Activated CD8-positive, alpha-beta memory T cell treated with anti-CD3 and anti-CD28 coated beads for 4 hours (primary cell): ENCODE results near the gene KHDC3L.

ENCODE experiments used
- DNase-seq, 2 donors: peaks; one replicate each; pipeline ENCODE4 v3.0.0-alpha.2; 2020; ENCODE audit warnings: low read depth in 2 of 2

KHDC3L gene, protein sequence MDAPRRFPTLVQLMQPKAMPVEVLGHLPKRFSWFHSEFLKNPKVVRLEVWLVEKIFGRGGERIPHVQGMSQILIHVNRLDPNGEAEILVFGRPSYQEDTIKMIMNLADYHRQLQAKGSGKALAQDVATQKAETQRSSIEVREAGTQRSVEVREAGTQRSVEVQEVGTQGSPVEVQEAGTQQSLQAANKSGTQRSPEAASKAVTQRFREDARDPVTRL

DNA sequence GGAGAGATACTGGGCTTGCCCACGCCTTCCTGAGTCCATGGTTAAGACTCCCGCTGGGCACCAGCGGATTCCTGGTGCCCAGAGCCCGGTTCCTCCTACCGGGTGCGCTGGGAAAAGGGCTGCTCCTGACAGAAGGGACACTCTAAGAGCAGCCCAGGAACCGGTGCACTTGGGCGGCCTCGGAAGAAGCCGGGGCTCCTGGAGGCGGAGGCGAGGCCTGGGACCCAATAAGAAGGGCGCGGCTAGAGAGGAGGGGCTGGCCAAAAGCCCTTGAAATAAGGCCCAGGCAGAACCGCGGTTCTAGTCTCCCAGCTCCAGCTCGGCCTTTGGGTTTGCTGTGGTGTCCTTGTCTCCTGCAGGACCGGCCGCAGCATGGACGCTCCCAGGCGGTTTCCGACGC is at the start of gene KHDC3L:
KHDC3L (plus strand) TSS at position 301 of the 400 bp plus-strand sequence; CDS start at position 373, 72 bp downstream.
- no peak for DNase-seq

DNA sequence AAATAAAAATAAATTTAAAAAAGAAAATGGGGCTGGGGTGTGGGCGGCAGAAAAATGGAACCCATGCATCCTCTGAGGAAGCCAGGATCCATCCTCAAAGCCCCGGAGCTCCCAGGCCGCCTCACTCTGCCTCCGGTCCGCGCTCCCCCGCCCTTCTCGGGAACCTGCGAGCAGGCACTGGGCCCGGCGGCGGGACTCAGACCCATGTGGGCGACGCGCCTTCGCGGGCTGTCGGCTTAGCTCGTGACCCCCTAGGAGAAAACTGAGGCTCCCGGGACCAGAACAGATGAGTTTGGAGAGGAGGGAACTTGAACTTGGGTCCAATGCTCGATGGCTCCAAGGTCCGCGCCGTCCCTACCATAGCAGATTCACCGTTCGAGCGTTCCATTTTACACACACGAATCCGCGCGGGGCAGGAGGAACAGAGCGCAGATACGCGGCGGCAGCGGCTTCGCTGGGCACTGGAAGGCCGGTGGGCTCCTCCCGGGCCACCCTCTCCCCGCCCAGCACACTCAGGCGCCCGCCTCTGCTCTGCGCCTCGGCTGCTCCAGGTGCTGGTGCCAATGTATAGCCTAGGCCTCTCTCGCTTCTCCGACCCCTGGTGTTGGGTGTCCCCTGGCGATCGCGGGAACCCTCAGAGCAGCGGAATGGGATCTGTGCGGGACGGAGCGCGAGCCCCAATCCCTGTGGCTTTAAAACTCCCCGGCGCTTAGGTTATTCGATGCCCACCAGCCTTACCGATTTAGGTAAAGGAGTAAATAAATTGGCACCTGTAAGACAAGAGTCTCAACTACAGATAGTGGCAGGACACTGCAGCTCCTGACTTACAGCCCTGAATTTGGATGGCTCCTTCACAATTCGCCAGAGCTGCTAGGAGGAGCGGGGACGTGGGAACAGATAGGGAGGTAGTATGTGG is 47.6 kb upstream of the KHDC3L start:
- DNase-seq: no peak

DNA sequence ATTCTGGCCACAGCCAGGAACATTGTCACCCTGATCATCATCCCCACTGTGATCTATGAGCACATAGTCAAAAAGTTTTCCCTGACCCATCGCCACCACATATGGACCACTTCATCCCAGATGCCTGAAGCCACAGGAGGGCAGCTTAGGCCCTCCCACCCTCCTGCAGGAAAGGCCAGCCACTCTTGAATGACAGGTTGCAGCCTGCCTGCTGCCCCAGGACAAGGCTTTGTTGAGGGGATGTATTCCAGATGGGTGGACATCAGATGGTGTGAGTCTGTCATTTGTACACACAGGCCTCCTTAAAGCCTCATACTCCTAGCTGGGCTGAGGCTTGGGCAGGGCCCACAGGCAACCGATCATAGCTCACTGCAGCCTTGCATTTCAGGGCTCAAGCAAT is 39.1 kb upstream of the KHDC3L start:
- no peak for DNase-seq

DNA sequence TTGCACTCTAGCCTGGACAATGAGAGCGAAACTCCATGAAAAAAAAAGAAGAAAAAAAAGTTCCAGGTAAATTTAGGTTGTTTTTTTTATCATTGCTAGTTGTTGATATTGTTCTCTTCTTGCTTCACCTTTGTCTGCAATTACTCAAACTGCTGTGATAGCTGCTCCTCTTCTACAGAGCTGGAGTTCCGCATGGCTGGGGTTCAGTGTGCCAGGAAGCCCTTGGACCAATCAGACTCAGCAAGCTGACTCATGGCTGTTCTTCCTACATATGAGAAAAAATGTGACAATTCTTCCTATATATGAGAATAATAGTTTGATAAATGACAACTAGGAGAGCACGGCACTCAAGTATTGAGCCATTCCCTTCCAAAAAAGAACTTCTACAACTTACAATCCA is 36.8 kb upstream of the KHDC3L start:
- no peak for DNase-seq

DNA sequence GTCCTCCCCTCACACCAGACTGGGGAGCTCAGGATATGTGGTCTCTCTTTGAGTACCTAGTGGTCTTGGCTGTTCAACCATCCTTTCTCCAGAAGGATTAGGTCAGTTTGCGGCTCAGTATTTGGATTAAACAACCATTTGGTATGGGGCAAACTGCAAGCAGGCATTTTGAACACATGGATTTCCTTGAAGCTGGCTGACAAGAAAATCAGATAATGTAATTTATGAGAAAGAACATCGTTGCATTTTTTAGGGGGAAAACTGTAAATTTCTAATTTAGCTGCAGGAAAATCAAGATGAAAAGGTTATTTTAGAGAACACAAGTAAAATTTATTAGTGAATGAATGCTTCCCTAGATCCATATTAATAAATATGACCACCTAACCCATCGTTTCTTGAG is 33.7 kb upstream of the KHDC3L start:
- no peak for DNase-seq

DNA sequence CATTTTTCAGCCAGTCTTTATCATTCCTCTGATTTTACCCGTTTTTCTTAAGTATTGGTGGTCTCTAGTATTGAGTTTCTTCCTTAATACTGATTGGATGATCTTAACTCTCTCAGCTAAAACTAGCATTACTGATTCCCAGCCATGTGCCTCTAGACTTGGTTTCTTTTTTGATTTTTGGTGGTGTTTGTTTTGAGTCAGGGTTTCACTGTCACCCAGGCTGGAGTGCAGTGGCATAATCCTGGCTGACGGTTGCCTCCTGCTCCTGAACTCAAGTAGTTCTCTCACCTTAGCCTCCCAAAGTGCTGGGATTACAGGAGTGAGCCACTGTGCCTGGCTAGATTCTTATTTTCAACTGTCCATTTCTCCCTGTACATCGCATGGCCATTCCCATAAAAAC is 33.3 kb upstream of the KHDC3L start:
- DNase-seq: no peak

DNA sequence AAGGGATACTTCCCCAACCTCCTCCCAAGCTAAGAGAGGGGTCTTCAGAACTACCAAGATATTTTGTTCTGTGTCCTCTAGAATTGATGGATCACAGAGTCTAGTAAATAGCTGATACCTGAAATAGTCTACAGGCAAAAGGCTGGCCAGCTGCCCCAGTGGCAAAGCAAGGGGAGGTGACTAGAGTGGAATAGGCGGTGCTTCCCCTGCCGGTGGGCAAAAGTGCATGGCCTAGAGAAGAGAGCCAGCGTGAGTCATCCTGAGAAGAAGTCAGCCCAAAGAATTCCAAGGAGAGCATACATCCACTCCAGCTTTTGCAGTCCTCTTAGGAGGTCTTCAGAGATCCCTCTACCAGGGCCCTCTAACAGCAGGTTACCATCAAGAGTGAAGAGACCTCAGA is 23.1 kb upstream of the KHDC3L start:
- DNase-seq: no peak

DNA sequence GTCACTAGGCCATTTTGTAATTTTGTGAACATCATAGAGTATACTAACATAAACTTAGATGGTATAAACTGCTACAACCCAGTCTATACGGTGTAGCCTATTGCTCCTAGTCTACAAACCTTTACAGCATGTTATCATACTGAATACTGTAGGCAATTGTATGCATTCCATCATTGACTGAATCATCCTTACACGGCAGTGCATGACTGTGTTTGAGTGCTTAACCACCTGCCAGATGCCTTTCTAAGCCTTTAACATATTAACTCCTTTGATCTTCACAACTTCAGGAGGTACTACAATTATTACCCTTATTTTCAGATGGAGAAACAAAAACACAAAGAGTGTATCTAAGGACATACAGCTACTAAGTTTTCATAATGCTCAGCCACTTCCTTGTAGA is 22.4 kb upstream of the KHDC3L start:
- DNase-seq: no peak

DNA sequence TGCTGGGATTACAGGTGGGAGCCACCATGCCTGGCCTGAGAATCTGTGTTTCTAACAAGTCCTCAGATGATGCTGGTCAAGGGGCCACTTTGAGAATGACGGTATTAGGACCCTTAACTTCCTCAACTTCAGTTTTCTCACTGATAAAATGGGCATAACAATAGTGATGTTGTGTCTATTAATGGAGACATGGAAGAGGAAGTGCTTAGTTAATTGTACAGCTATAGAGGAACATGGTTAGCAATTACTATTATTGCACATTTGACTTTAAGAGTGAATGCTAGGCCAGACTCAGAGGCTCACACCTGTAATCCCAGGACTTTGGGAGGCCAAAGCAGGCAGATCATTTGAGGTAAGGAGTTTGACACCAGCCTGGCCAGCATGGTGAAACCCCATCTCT is 21.1 kb upstream of the KHDC3L start:
- DNase-seq: no peak

DNA sequence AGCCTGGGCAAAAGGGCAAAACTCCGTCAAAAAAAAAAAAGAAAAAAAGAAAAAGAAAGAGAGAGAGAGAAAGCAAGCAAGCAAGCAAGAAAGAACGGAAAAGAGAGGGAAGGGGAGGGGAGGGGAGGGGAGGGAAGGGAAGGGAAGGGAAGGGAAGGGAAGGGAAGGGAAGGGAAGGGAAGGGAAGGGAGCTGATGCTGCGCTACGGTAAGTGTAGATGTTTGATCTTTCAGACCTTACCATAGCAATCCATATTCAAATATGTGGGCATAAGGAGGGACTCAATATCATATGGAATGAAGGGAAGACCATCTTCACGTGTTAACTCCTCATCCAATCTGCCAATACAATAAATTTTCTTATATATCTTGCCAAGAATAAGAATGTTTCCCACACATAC is 20.3 kb upstream of the KHDC3L start:
- no peak for DNase-seq

DNA sequence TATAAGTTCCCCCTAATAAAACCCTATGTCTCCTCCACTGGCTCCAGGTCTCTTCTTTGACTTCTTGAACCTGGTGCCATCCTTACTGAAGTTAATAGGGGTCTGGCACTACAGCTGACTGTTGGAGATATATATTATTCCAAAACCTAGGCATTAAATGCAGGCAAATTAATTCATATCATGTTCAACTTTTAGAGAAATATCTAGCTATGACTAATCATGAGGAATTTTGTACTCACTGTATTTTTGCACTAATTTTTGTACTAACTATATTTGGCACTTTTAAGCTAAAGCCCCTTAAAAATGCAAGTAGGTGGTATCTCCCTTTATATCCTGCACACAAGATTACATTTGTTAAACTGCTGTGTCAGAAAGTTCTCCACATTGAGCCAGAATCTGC is 19.3 kb upstream of the KHDC3L start:
- no peak for DNase-seq

DNA sequence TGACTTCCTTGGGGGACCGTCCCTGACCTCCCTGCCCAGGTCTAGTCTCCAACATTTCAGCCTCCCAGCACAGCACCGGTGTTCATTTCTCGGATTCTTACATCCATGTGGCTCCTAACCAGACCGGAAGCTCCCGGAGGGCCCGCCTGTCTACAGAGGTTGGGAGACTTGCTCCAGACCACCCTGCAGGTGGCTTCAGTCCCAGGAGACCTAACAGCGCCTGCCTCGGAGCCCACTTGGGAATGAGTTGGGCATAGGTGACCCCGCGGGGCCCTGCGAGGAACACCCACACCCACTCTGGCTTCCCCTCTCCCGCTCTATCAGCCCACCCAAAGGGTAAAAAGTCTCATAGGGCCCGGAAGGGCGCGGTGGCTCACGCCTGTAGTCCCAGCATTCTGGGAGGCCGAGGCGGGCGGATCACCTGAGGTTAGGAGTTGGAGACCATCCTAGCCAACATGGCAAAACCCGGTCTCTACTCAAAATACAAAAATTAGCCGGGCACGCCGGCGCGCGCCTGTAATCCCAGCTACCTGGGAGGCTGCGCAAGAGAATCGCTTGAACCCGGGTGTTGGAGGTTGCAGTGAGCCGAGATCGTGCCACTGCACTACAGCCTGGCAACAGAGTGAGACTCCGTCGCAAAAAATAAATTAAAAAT is 13.8 kb upstream of the KHDC3L start:
- no peak for DNase-seq

DNA sequence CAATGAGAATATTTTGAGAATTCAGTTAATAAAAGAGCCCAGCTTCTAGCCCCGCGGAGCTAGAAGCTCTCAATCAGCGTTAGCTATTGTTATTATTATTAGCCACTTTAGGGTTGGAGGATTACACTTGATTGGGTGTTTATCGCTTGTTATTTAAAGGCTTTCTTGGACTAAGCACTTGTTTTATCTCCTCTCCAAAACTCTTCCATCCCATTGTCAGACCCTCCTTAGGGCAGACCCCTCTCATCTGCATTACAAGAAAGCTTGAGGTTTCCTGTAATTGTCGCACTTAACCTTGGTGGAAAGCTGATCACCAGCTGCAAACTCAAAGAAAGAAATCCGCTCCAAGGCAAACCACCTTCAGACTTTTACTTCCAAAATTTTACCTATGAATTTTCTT is 13.1 kb upstream of the KHDC3L start:
- DNase-seq: no peak

DNA sequence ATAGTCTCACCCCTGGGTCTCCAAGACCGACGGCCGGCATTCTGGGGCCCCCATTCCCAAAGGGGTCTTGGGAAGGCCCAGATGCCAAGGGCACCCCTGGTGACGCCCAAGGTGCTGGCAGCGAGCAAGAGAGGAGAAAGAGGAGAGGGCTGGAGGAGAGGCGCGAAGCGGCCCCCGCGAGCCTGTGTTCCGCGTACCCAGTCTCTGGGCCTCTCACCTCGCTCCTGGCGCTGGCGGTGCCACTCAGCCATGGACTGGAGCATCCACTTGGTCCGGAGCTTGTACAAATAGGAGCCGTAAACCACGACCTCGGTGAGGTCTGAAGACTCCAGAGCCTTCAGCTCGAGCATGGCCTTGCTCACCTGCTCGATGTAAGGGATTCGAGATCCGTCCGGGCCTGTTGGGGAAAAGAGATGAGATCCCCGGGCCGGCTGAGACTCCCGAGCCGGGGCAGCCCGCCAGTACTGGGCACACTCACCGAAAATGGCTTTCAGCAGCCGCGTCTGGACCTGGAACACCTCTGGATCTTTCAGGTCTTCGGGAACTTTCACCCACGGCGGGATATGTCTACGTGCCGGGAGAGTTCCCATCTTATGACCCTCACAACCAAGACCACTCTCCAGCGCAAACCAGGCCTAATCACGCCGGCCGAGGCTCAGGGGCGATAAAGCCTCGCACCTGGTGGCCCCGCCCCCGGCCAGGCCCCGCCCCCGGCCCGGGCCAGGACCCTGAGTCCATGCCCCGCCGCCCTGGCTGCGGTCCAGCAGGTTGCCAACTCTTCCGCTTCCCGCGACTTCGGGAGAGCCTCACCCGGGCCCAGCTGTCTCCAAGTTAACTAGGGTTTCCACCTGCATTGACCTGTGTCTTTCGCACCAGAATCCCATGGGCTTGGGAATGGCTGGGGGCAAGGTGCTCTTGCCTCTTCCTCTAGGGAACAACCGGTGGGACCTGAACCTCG is 8.5 kb upstream of the KHDC3L start, which contains the start of gene DPPA5:
DPPA5 (minus strand) TSS at position 641 of the 958 bp plus-strand sequence; CDS start at position 590, 51 bp downstream.
- DNase-seq: no peak

DNA sequence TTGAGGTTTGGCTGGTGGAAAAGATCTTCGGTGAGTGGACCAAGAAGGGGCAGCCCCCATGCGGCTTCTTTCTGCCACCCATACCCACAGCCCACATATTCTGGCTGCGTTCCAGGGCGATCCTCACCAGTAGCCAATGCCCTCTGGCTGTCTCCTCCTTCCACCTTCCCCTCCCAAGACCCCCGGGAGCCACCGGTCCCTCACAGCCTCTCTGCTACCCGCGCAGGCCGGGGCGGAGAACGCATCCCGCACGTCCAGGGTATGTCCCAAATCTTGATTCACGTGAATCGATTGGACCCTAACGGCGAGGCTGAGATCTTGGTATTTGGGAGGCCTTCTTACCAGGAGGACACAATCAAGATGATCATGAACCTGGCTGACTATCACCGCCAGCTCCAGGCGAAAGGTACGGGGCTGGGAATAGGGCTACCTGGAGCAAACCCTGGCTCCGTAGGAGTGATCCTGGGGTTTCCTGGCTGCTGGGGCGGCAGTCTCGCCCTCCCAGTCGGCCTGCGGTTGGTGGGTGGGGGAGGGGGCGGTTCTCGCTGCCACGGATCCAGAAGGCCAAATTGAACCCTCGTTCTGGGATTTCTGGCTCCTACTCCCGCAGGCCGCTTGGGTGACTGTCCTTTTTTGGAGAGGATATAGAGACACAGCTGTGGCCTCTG is 545 bp downstream of the KHDC3L start:
- DNase-seq: no peak

DNA sequence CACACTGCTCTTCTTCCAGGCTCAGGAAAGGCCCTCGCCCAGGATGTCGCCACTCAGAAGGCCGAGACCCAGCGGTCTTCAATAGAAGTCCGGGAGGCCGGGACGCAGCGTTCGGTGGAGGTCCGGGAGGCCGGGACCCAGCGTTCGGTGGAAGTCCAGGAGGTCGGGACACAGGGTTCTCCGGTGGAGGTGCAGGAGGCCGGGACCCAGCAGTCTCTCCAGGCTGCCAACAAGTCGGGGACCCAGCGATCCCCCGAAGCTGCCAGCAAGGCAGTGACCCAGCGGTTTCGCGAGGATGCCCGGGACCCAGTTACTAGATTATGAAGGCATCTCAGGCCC is 1.0 kb downstream of the KHDC3L start:
- DNase-seq: no peak

DNA sequence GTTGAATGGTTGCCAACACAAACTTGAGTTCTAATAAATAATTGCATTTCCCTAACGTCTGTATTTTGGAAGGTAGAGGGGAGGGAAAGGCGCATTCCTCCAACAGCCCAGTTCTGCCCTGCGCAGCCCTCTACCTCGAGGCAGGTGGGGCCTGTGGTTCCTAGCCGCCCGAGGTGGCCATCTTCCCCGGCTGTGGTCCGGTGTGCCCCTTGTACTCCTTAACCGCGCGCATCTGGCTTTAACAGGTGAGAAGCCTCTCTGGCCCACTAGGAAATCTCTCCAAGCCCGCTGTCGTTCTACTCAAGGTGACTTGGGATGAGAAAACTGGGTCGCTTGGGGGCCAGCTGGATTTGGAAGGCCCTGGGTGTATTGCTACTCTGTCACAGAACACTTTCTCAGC is 1.7 kb downstream of the KHDC3L start:
- DNase-seq: no peak

DNA sequence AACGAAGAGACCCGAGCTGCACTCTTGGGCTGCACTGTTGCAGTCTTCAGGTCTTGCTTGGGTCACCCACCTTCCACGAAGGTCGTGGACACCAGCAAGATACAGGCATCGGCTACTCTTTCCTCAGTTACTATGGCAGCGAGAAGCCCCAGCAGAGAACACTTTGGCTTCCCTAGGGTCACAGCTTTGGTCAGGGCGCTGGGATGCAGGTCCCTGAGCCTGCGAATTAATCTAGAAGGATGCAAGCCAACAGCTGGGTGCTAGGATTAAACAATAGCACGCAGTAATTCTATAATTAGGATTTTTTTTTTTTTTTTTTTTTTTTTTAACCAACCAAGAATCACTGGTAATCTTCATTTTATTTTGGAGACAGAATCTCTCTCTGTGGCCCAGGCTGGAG is 2.1 kb downstream of the KHDC3L start:
- no peak for DNase-seq

DNA sequence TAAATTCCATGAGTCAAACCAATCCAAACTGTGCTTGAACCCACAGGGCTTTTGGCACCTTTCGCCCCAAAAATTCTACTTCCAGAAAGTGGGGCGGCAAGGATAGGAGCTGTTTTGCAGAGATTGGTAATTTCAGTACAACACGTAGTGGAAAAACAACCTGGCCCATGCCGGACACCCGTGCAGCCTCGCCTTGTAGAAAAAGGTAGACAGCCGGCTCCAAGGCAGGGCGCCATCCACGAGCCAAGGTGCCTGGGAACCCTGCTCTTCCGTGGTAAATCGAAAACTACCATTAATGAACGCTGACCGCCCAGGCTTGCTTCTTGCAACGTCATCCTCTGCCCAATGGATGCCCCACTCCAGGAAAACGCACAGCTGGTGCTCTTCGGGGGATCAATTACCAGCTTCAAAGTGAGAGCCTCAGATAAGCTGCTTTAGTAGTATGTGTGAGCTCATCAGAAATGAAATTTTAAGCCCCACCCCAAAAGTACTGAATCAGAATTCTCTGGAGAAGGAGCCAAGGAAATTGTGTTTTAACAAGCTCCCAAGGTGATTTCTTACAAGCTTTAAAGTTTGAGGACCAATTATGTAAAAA is 5.4 kb downstream of the KHDC3L start:
- no peak for DNase-seq

DNA sequence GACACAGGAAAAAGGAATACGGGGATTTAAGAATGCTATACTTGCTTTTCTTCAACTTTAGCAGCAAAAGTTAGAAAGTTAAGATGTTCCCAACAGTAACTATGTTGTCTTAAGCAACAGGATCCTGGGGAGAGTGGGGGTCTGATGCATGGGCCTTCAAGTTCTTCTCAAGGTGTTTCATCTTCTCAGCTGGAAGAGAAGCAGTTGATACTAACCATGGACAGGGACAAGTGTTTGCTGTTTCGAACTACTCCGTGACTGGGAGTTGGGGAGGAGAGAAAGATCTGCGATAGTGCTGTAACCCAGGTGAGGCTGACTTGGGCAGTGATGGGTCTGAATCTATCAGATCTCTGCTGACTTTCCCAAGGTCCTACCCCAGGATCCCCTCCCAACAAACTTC is 6.2 kb downstream of the KHDC3L start:
- DNase-seq: no peak

DNA sequence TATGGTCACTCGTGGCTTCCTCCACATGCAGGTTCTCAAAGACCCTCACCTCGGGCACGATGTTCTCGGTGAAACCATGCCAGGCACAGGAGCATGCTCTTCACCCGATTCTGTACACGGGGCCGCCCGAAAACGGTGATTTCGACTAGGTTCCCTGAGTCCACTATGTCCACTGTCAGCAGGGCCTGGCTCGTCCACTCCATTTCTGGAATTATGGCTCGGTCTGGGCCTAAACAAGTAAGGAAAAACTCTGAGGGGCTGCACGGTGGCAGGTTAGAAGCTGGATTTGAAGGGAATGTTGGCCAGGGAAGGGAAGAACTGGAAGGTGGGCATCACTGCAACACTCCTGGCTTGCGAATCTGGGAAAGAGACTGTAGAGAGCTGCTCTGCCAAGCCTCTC is 6.7 kb downstream of the KHDC3L start:
- DNase-seq: no peak
